Measurements from ENCODE around the gene PHLDA3.

GRCh38 chr1:201491896-201492511, 23.0 kb upstream of the PHLDA3 start:
- TF ChIP-seq, protein P1, sequence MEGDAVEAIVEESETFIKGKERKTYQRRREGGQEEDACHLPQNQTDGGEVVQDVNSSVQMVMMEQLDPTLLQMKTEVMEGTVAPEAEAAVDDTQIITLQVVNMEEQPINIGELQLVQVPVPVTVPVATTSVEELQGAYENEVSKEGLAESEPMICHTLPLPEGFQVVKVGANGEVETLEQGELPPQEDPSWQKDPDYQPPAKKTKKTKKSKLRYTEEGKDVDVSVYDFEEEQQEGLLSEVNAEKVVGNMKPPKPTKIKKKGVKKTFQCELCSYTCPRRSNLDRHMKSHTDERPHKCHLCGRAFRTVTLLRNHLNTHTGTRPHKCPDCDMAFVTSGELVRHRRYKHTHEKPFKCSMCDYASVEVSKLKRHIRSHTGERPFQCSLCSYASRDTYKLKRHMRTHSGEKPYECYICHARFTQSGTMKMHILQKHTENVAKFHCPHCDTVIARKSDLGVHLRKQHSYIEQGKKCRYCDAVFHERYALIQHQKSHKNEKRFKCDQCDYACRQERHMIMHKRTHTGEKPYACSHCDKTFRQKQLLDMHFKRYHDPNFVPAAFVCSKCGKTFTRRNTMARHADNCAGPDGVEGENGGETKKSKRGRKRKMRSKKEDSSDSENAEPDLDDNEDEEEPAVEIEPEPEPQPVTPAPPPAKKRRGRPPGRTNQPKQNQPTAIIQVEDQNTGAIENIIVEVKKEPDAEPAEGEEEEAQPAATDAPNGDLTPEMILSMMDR (IDR thresholded peaks at IDR 0.05) = no peak
- TF ChIP-seq POLR2A (IDR thresholded peaks at IDR 0.05) = no peak
